Ishikawa (cell line): Measurements from ENCODE around the gene IL22RA2.

Experiments
- CEBPB ChIP-seq: IDR thresholded peaks from 2 replicates; pipeline ENCODE4 v1.6.1; 2012
- CREB1 ChIP-seq: IDR thresholded peaks from 2 replicates; pipeline ENCODE4 v1.6.1; 2012; ENCODE audit warnings: low read depth
- EGR1 ChIP-seq: IDR thresholded peaks from 2 replicates; pipeline ENCODE4 v1.6.1; 2012
- EP300 ChIP-seq: IDR thresholded peaks from 2 replicates; pipeline ENCODE4 v1.6.1; 2012; ENCODE audit warnings: borderline replicate concordance
- FOXM1 ChIP-seq: IDR thresholded peaks from 2 replicates; pipeline ENCODE4 v1.6.1; 2012; ENCODE audit warnings: low read depth, borderline replicate concordance
- MAX ChIP-seq: IDR thresholded peaks from 2 replicates; pipeline ENCODE4 v1.6.1; 2012
- NFIC ChIP-seq: IDR thresholded peaks from 2 replicates; pipeline ENCODE4 v1.6.1; 2012
- RAD21 ChIP-seq: IDR thresholded peaks from 2 replicates; pipeline ENCODE4 v1.6.1; 2012; ENCODE audit warnings: low read depth
- REST ChIP-seq: IDR thresholded peaks from 2 replicates; pipeline ENCODE4 v1.6.1; 2012; ENCODE audit warnings: low read depth, mild to moderate bottlenecking
- TAF1 ChIP-seq: IDR thresholded peaks from 2 replicates; pipeline ENCODE4 v1.6.1; 2012; ENCODE audit warnings: low read depth, mild to moderate bottlenecking
- TCF12 ChIP-seq: IDR thresholded peaks from 2 replicates; pipeline ENCODE4 v1.6.1; 2012; ENCODE audit warnings: low read depth
- TEAD4 ChIP-seq: IDR thresholded peaks from 2 replicates; pipeline ENCODE4 v1.6.1; 2012
- USF1 ChIP-seq: IDR thresholded peaks from 2 replicates; pipeline ENCODE4 v1.6.1; 2012
- YY1 ChIP-seq: IDR thresholded peaks from 2 replicates; pipeline ENCODE4 v1.6.1; 2012; ENCODE audit warnings: low read depth
- ZBTB7A ChIP-seq: IDR thresholded peaks from 2 replicates; pipeline ENCODE4 v1.6.1; 2012; ENCODE audit warnings: low read depth

The IL22RA2 gene

GRCh38 chr6:137117581-137117980 lies 55.9 kb downstream of the IL22RA2 start:
- TF ChIP-seq FOXM1 (no peak), CEBPB (no peak), TAF1 (no peak)

GRCh38 chr6:137116807-137117206 lies 56.6 kb downstream of the IL22RA2 start:
- TF ChIP-seq FOXM1 = no peak

- no peak for TF ChIP-seq REST
- 0 out of 2 replicates have a peak, but pooled peaks have one; percentile 25 for TF ChIP-seq NFIC
Observed at GRCh38 chr6:137115658-137116057, 57.8 kb downstream of the IL22RA2 start.

GRCh38 chr6:137112067-137112355 lies 61.4 kb downstream of the IL22RA2 start:
- TF ChIP-seq FOXM1 = no peak
- TF ChIP-seq TCF12 = no peak

- no peak for TF ChIP-seq NFIC
- no peak for TF ChIP-seq FOXM1
- no peak for TF ChIP-seq REST
- TF ChIP-seq TCF12 = no peak
- no peak for TF ChIP-seq USF1
- no peak for TF ChIP-seq CREB1
- no peak for TF ChIP-seq TEAD4
- no peak for TF ChIP-seq TAF1
- no peak for TF ChIP-seq EGR1
- no peak for TF ChIP-seq RAD21
- TF ChIP-seq ZBTB7A = no peak
- TF ChIP-seq CEBPB = no peak
- TF ChIP-seq MAX = no peak
- no peak for TF ChIP-seq EP300
Observed at GRCh38 chr6:137111296-137112066, 62.0 kb downstream of the IL22RA2 start.

- TF ChIP-seq FOXM1 (no peak), CEBPB (no peak), EGR1 (no peak), TAF1 (no peak), EP300 (no peak), REST (no peak), TEAD4 (no peak), ZBTB7A (no peak), CREB1 (no peak), USF1 (no peak), MAX (no peak), TCF12 (no peak), NFIC (no peak), RAD21 (no peak), YY1 (no peak)
Observed at GRCh38 chr6:137107767-137108105, 65.7 kb downstream of the IL22RA2 start.
